Stimulated activated CD4-positive, alpha-beta T cell treated with anti-CD3 and anti-CD28 coated beads, Interleukin-1b, Interleukin-23, amount 100 ng/mL, for 24 hours (primary cell): Measurements from ENCODE around the gene KLF13.

Experiments
- DNase-seq, 4 experiments: peaks; one replicate each; pipeline ENCODE4 v3.0.0-alpha.2; 2020; ENCODE audit warnings: low read depth in 4 of 4, low spot score in 1 of 4

Gene KLF13

GRCh38 chr15:31298707-31299172, 27.9 kb upstream of the KLF13 start:
- DNase-seq, result no peak

GRCh38 chr15:31300208-31300661, 26.4 kb upstream of the KLF13 start:
- DNase-seq, result no peak

GRCh38 chr15:31300981-31301672, 25.5 kb upstream of the KLF13 start:
- no peak for DNase-seq

- no peak for DNase-seq
Measured at GRCh38 chr15:31301673-31301990, 25.0 kb upstream of the KLF13 start.

GRCh38 chr15:31302029-31302657, 24.5 kb upstream of the KLF13 start:
- no peak for DNase-seq

GRCh38 chr15:31302778-31303725, 23.6 kb upstream of the KLF13 start:
- DNase-seq, result peak in 1 of 4 experiments; percentile 11

GRCh38 chr15:31303726-31304648, 22.6 kb upstream of the KLF13 start:
- no peak for DNase-seq

GRCh38 chr15:31304751-31305365, 21.8 kb upstream of the KLF13 start:
- DNase-seq, result no peak

GRCh38 chr15:31305375-31305774, 21.3 kb upstream of the KLF13 start:
- DNase-seq, result no peak

GRCh38 chr15:31305796-31306425, 20.7 kb upstream of the KLF13 start:
- DNase-seq, result no peak

GRCh38 chr15:31306426-31307269, 20.0 kb upstream of the KLF13 start:
- no peak for DNase-seq

- no peak for DNase-seq
Measured at GRCh38 chr15:31307270-31308184, 19.1 kb upstream of the KLF13 start.

- no peak for DNase-seq
Measured at GRCh38 chr15:31308185-31308639, 18.4 kb upstream of the KLF13 start.

GRCh38 chr15:31309893-31310606, 16.6 kb upstream of the KLF13 start:
- no peak for DNase-seq

GRCh38 chr15:31311735-31312619, 14.7 kb upstream of the KLF13 start:
- DNase-seq, result no peak

- no peak for DNase-seq
Measured at GRCh38 chr15:31313223-31313622, 13.4 kb upstream of the KLF13 start.
